ENCODE data around the gene PIGW. TPM values are rescaled to one million over a fixed set of nuclear protein-coding genes. Genes with fewer than 3 reads are reported as not detected.

The PIGW gene
- total and polyA plus RNA-seq, 2 of the 8 experiments (the other 6 are each of a cell fraction or from before 2014, with no cell fraction given) = 12.1 to 28.9 TPM

DNA sequence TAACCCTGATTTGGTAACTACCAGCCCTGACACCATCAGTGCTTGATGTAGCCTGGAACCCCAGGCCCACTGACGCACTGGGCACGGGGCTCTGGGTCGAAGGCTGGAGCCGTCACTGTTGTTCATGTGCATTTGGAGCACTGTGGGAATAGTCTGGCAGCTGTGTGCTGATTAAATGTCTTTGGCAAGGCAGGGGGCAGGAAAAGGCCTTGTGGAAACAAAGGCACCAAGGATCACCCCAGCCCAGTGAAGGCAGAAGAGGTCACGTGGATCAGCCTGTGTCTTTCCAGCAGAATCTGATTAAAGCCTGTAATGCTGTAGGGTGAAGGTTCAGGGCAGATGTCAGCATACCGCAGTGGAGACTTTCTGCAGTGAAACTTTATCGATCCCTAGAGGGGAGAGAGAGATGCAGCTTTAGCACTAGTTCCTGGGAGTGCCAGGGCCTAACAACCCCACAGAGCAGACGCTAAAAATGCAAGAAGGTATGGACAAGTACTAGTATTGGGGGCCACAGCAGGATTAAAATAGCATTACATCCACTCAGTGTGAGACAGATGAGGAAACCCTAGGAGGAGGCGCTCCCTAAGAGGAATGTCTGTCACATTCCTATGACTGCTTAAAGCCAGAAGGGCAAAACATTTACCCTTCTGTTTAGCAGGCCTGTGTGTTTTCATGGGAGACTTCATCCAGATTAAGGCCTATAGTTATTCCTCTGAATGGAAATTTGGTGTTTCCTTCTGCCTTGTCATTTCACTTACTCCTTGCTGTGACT lies 38.6 kb upstream of the PIGW start:
- no peak overlapping the region for H2AFZ ChIP-seq (ENCODE audit: low read length)
- peaks cover 9 to 12% of the 10 kb centered on the region in 2 experiments for H4K20me1 ChIP-seq (replicated peaks in 1 of 2; ENCODE audit: control insufficient read depth in 1 of 2, insufficient read depth in 2 of 2, low read length in 2 of 2)
- no peak overlapping the region for H2BK20ac ChIP-seq (ENCODE audit: low read length)
- H4K91ac ChIP-seq (replicated peaks; ENCODE audit: insufficient read length, low read length) = no peak overlapping the region
- H3K14ac ChIP-seq (ENCODE audit: insufficient read length) = no peak overlapping the region
- no peak overlapping the region for H2BK12ac ChIP-seq (ENCODE audit: low read depth, low read length)
- H3K27ac ChIP-seq (ENCODE audit: low read depth, low read length) = no peak overlapping the region
- TF ChIP-seq BCL11A (IDR thresholded peaks at IDR 0.05; ENCODE audit: low read depth in 2 of 2, low read length in 2 of 2) (no peak), BRCA1 (IDR thresholded peaks at IDR 0.05; ENCODE audit: low read depth, low read length) (no peak), CEBPB (IDR thresholded peaks at IDR 0.05; ENCODE audit: low read depth, low read length) (no peak), SUZ12 (IDR thresholded peaks at IDR 0.05; ENCODE audit: low read length) (no peak), CHD2 (IDR thresholded peaks at IDR 0.05; ENCODE audit: low read length) (no peak), EGR1 (IDR thresholded peaks at IDR 0.05; ENCODE audit: borderline replicate concordance, low read depth, low read length) (no peak), SIX5 (IDR thresholded peaks at IDR 0.05; ENCODE audit: low read depth, low read length) (no peak), RNF2 (IDR thresholded peaks at IDR 0.05; ENCODE audit: borderline replicate concordance, low read depth, low read length, missing control alignments, poor library complexity, severe bottlenecking) (no peak), BACH1 (IDR thresholded peaks at IDR 0.05; ENCODE audit: low read length) (no peak)
- WGBS, 2 experiments (ENCODE audit: extremely low coverage in 1 of 2, insufficient coverage in 1 of 2, insufficient read length in 1 of 2, insufficient replicate concordance in 2 of 2, low coverage in 1 of 2, low lambda C conversion rate in 2 of 2, missing lambda C conversion rate in 1 of 2) = 96% methylated on average over 9 of the region's 9 CpGs; no CpG with 5 or more reads in 1 of the 2 experiments
- CTCF ChIA-PET (ENCODE audit: partially characterized antibody) = no interaction called here
- no peak overlapping the region for H2BK5ac ChIP-seq (ENCODE audit: low read depth, low read length)
- no peak for DNase-seq (ENCODE audit: low read depth in 1 of 2, low spot score in 2 of 2)
- H2AK5ac ChIP-seq (ENCODE audit: low read depth, low read length) = no peak overlapping the region
- no peak overlapping the region for H2BK120ac ChIP-seq (replicated peaks; ENCODE audit: low read depth, low read length)
- no peak for FAIRE-seq
- H3K56ac ChIP-seq (replicated peaks; ENCODE audit: insufficient read length, low read depth, low read length) = no peak overlapping the region
- H3K9ac ChIP-seq (replicated peaks in 1 of 4; ENCODE audit: extremely low read depth in 1 of 4, low read depth in 3 of 4, low read length in 3 of 4) = no peak overlapping the region
- H3K36me3 ChIP-seq (ENCODE audit: control insufficient read depth in 2 of 4, insufficient read depth in 4 of 4, low read length in 3 of 4) = peaks cover 31 to 81% (median 57%) of the 10 kb centered on the region in 4 experiments
- no peak overlapping the region for H4K5ac ChIP-seq (ENCODE audit: insufficient read length, low read depth, low read length)
- H3K23ac ChIP-seq (ENCODE audit: insufficient read length) = no peak overlapping the region
- POLR2A ChIA-PET (ENCODE audit: partially characterized antibody) = interaction anchor here (12.5 kb wide), 1 partner anchor 14 kb away, joined by 205 read pairs; no protein-coding TSS in a partner anchor
- H3K4me2 ChIP-seq (ENCODE audit: insufficient read depth in 1 of 2, low read depth in 2 of 2, low read length in 2 of 2) = no peak overlapping the region
- H3K4me3 ChIP-seq (ENCODE audit: extremely low read depth in 1 of 4, insufficient read depth in 2 of 4, low read depth in 3 of 4, low read length in 4 of 4) = no peak overlapping the region
- H3K23me2 ChIP-seq (ENCODE audit: low read depth, low read length) = no peaks in the 10 kb centered on the region
- no peak overlapping the region for H3K18ac ChIP-seq (ENCODE audit: extremely low read depth, low read length)
- no peaks in the 10 kb centered on the region for H3K9me3 ChIP-seq (ENCODE audit: insufficient read depth in 2 of 2, low read depth in 1 of 2, low read length in 1 of 2)
- H3K27me3 ChIP-seq (replicated peaks in 1 of 4; ENCODE audit: control insufficient read depth in 3 of 4, extremely low read depth in 1 of 4, insufficient read depth in 3 of 4, low read length in 3 of 4) = no peaks in the 10 kb centered on the region
- peaks cover 0 to 8% of the 10 kb centered on the region in 2 experiments; a peak in 2 of 4 replicates for H3K79me2 ChIP-seq (ENCODE audit: control insufficient read depth in 1 of 2, insufficient read depth in 2 of 2, low read length in 2 of 2)
- H3K79me1 ChIP-seq (ENCODE audit: low read depth, low read length) = peaks cover under 1% of the 10 kb centered on the region; the same call in 1 of the 2 replicates
- no peaks in the 10 kb centered on the region for H3K4me1 ChIP-seq (replicated peaks in 1 of 4; ENCODE audit: control insufficient read depth in 3 of 4, insufficient read depth in 4 of 4, low read length in 3 of 4)
- H3K4ac ChIP-seq (replicated peaks; ENCODE audit: insufficient read length, low read depth, low read length) = no peak overlapping the region
- H4K8ac ChIP-seq (ENCODE audit: extremely low read depth, insufficient read depth, low read length) = no peak overlapping the region
- H2BK15ac ChIP-seq (ENCODE audit: low read length) = no peak overlapping the region

All from H1 (cell line).